Loucy (cell line): Measurements from ENCODE around the gene OSTM1.

ENCODE experiments used
- H2AFZ ChIP-seq: fragments of 200-600 bp; sonication (generic); 2 replicates; pipeline ENCODE4 v1.6.0; 2016; ENCODE audit warnings: antibody characterized with exemption, mild to moderate bottlenecking, low read length, moderate library complexity
- H3F3A ChIP-seq: fragments of 200-600 bp; 2 replicates; pipeline ENCODE4 v1.6.0; 2016; ENCODE audit warnings: antibody characterized with exemption, low read depth, mild to moderate bottlenecking
- H3K27me3 ChIP-seq: fragments of 200-600 bp; sonication (generic); 2 replicates; pipeline ENCODE4 v1.6.1; 2014; ENCODE audit warnings: low read length, mild to moderate bottlenecking; ENCODE audit not compliant: insufficient read depth, poor library complexity, severe bottlenecking
- H3K36me3 ChIP-seq: fragments of 200-600 bp; sonication (generic); 2 replicates; pipeline ENCODE4 v1.6.1; 2016; ENCODE audit warnings: low read length; ENCODE audit not compliant: insufficient read depth
- H3K4me1 ChIP-seq: fragments of 200-600 bp; sonication (generic); 2 replicates; pipeline ENCODE4 v1.5.1; 2014; ENCODE audit warnings: low read length, mild to moderate bottlenecking; ENCODE audit not compliant: insufficient read depth, poor library complexity, severe bottlenecking
- H3K4me2 ChIP-seq: fragments of 200-600 bp; sonication (generic); 2 replicates; pipeline ENCODE4 v1.6.0; 2014; ENCODE audit warnings: antibody characterized with exemption, low read length, low read depth, mild to moderate bottlenecking; ENCODE audit not compliant: poor library complexity, severe bottlenecking
- H3K4me3 ChIP-seq: fragments of 200-600 bp; sonication (generic); 2 replicates; pipeline ENCODE4 v1.5.1; 2014; ENCODE audit warnings: low read length, mild to moderate bottlenecking, mixed read lengths; ENCODE audit not compliant: poor library complexity, severe bottlenecking
- H3K79me2 ChIP-seq: fragments of 200-600 bp; sonication (generic); 2 replicates; pipeline ENCODE4 v1.6.1; 2014; ENCODE audit warnings: low read length; ENCODE audit not compliant: insufficient read depth
- H3K9ac ChIP-seq: fragments of 200-600 bp; sonication (generic); 2 replicates; pipeline ENCODE4 v1.6.0; 2014; ENCODE audit warnings: mild to moderate bottlenecking, low read depth, low read length, moderate library complexity; ENCODE audit not compliant: poor library complexity, severe bottlenecking
- H3K9me2 ChIP-seq: fragments of 200-600 bp; sonication (generic); replicated peaks from 2 replicates; pipeline ENCODE4 v1.6.1; 2016; ENCODE audit warnings: low read depth, low read length, mixed read lengths
- H3K9me3 ChIP-seq: fragments of 200-600 bp; sonication (generic); 2 replicates; pipeline ENCODE4 v1.6.1; 2014; ENCODE audit warnings: mild to moderate bottlenecking, antibody characterized with exemption, low read length, low read depth; ENCODE audit not compliant: insufficient read depth
- H4K20me1 ChIP-seq: fragments of 200-600 bp; sonication (generic); 2 replicates; pipeline ENCODE4 v1.6.0; 2014; ENCODE audit warnings: antibody characterized with exemption, low read length, mild to moderate bottlenecking; ENCODE audit not compliant: insufficient read depth, poor library complexity, severe bottlenecking
- CTCF ChIP-seq: fragments of 200-600 bp; sonication (generic); conservative IDR thresholded peaks from 2 replicates; pipeline ENCODE4 v1.5.1; 2014; ENCODE audit warnings: mild to moderate bottlenecking, antibody characterized with exemption, low read length
- EZH2phosphoT487 ChIP-seq: fragments of 200-600 bp; IDR thresholded peaks from 2 replicates; pipeline ENCODE4 v1.6.1; 2018; ENCODE audit warnings: antibody characterized with exemption, mild to moderate bottlenecking, moderate library complexity, borderline replicate concordance

The OSTM1 gene

DNA sequence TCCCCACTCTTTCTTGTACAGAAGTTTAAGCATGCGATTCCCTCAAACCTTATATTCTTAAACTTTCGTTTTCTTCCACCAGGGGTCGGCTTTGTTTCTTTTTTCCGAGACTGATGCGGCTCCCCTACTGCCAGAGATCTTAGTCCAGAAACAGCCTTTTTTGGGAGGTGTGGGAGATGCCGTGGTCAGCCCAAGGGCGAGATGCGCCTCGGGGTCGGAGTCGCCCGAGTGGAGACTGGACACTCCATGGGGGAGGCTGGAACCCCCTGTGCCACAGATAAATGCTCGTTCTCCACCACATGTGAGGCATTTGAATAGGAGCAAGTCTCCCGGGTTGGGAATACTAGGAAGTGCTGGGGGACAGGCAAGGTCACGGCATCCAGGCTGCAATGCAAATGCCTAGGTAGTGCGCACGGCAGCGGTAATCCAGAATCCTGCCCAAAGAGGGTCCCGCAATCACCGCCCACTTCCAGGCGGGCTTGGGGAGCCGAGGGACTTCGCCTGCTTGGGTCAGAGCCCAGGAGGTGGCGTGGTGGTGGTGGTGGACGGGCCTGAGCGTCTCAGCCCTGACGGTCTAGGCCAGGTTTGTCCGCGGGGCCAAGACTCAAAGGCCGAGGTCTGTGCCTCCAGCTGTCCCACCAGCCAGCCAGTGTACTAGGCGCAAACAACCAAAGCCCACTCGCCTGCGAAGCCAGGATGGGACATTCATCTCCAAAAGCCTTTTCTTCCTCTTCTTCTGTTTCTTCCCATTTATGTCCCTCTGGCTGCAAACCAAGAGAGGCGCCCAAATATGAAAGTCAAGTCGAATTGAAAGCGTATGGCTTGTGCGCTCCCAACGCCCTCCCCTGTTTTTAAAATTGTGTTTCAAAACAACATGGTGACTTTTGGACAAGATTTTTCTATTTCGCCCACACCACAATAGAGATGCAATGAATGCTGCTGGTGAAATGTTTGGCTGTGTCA lies 39.3 kb upstream of the OSTM1 start:
- Histone ChIP-seq H3K9ac (no peak overlapping the region), H2AFZ (peak overlapping the region; percentile 44), H3K79me2 (no peaks in the 10 kb centered on the region), H3K9me2 (no peaks in the 10 kb centered on the region), H3K4me3 (no peak overlapping the region), H3F3A (no peaks in the 10 kb centered on the region), H4K20me1 (no peaks in the 10 kb centered on the region), H3K4me2 (peak overlapping the region; percentile 28), H3K36me3 (no peaks in the 10 kb centered on the region), H3K9me3 (no peaks in the 10 kb centered on the region), H3K27me3 (no peaks in the 10 kb centered on the region), H3K4me1 (peaks cover 3% of the 10 kb centered on the region)
- TF ChIP-seq CTCF, result peak; percentile 73
- TF ChIP-seq EZH2phosphoT487, result no peak

GRCh38 chr6:108108374-108108773 lies 33.8 kb upstream of the OSTM1 start:
- Histone ChIP-seq H3K4me2 (no peak overlapping the region), H3K27me3 (no peaks in the 10 kb centered on the region), H3K9me3 (no peaks in the 10 kb centered on the region), H3K36me3 (no peaks in the 10 kb centered on the region), H3K4me1 (no peaks in the 10 kb centered on the region), H3K9ac (no peak overlapping the region), H3K79me2 (no peaks in the 10 kb centered on the region), H2AFZ (no peak overlapping the region), H3F3A (no peaks in the 10 kb centered on the region), H3K9me2 (no peaks in the 10 kb centered on the region), H3K4me3 (no peak overlapping the region), H4K20me1 (no peaks in the 10 kb centered on the region)
- TF ChIP-seq CTCF, result no peak
- TF ChIP-seq EZH2phosphoT487, result no peak

- no peaks in the 10 kb centered on the region for H3K27me3 ChIP-seq
- no peaks in the 10 kb centered on the region for H3K79me2 ChIP-seq
- no peaks in the 10 kb centered on the region for H3K36me3 ChIP-seq
- no peaks in the 10 kb centered on the region for H3K9me2 ChIP-seq
- H3K4me1 ChIP-seq, result no peaks in the 10 kb centered on the region
- H3K4me3 ChIP-seq, result no peak overlapping the region
- H3K9ac ChIP-seq, result no peak overlapping the region
- peak overlapping the region; percentile 30; the same call in 1 of the 2 replicates for H2AFZ ChIP-seq
- no peaks in the 10 kb centered on the region for H3F3A ChIP-seq
- no peak overlapping the region for H3K4me2 ChIP-seq
- TF ChIP-seq EZH2phosphoT487, result no peak
- no peak for TF ChIP-seq CTCF
- H4K20me1 ChIP-seq, result no peaks in the 10 kb centered on the region
- H3K9me3 ChIP-seq, result no peaks in the 10 kb centered on the region
Observed at GRCh38 chr6:108107102-108107501, 32.6 kb upstream of the OSTM1 start.
